WTC11 (cell line): ENCODE measurements around the gene FAM89B. TPM values are rescaled to one million over a fixed set of nuclear protein-coding genes. Genes with fewer than 3 reads are reported as not detected.

Experiments
- ATAC-seq: fragments of 200-7000 bp; cut with Tn5 transposase; 2 replicates; pipeline ENCODE4 v1.10.0; 2021; ENCODE audit warnings: mild to moderate bottlenecking, moderate library complexity
- CTCF ChIA-PET: fragments of 300-600 bp; sonication (Branson Sonifier 250); formaldehyde crosslinking; loops from one replicate; lab custom pipeline; 2021; ENCODE audit warnings: antibody characterized with exemption; lab: Charles Lee
- POLR2A ChIA-PET: fragments of 350-600 bp; sonication (Branson Sonifier 250); formaldehyde crosslinking; loops from one replicate; lab custom pipeline; 2021; ENCODE audit warnings: antibody characterized with exemption; lab: Charles Lee
- DNase-seq: peaks from one replicate; pipeline ENCODE4 v3.0.0; 2021; ENCODE audit warnings: low spot score
- H3K27ac Mint-ChIP-seq: 2 replicates; pipeline ENCODE4 v1.8.0; 2021; ENCODE audit warnings: mixed read lengths
- H3K27me3 Mint-ChIP-seq: 2 replicates; pipeline ENCODE4 v1.8.0; 2021; ENCODE audit warnings: low read depth, mild to moderate bottlenecking, moderate library complexity, mixed read lengths
- H3K36me3 Mint-ChIP-seq: 2 replicates; pipeline ENCODE4 v1.8.0; 2021; ENCODE audit warnings: mixed read lengths
- H3K4me1 Mint-ChIP-seq: 2 replicates; pipeline ENCODE4 v1.8.0; 2022; ENCODE audit warnings: mixed read lengths
- H3K4me3 Mint-ChIP-seq: 2 replicates; pipeline ENCODE4 v1.8.0; 2021; ENCODE audit warnings: mild to moderate bottlenecking, moderate library complexity, mixed read lengths
- H3K9me3 Mint-ChIP-seq: 2 replicates; pipeline ENCODE4 v1.8.0; 2021; ENCODE audit warnings: mixed read lengths
- ATF2 ChIP-seq: sonication (generic); formaldehyde crosslinking; IDR thresholded peaks from 2 replicates; pipeline ENCODE4 v1.8.1; 2022; ENCODE audit warnings: low read depth, missing genetic modification reagents, borderline replicate concordance
- CREB1 ChIP-seq: sonication (generic); formaldehyde crosslinking; IDR thresholded peaks from 2 replicates; pipeline ENCODE4 v1.8.0; 2023; ENCODE audit warnings: mild to moderate bottlenecking, missing genetic modification reagents
- ELF4 ChIP-seq: sonication (generic); formaldehyde crosslinking; IDR thresholded peaks from 2 replicates; pipeline ENCODE4 v1.8.1; 2022; ENCODE audit warnings: low read depth, mild to moderate bottlenecking, moderate library complexity, missing genetic modification reagents
- GABPB1 ChIP-seq: sonication (generic); formaldehyde crosslinking; IDR thresholded peaks from 2 replicates; pipeline ENCODE4 v1.8.1; 2023; ENCODE audit warnings: mild to moderate bottlenecking, missing genetic modification reagents
- GRHL2 ChIP-seq: fragments of 250-450 bp; sonication (Bioruptor Pico); IDR thresholded peaks from 2 replicates; pipeline ENCODE4 v1.8.0; 2022; ENCODE audit warnings: mild to moderate bottlenecking, moderate library complexity; ENCODE audit not compliant: insufficient replicate concordance, severe bottlenecking
- JAZF1 ChIP-seq: fragments of 250-450 bp; sonication (Bioruptor Pico); IDR thresholded peaks from 2 replicates; pipeline ENCODE4 v1.9.0; 2021; ENCODE audit warnings: moderate library complexity, mild to moderate bottlenecking, inconsistent platforms
- NFE2L1 ChIP-seq: sonication (generic); formaldehyde crosslinking; IDR thresholded peaks from 2 replicates; pipeline ENCODE4 v1.8.1; 2023; ENCODE audit warnings: missing genetic modification reagents
- NR3C1 ChIP-seq: sonication (generic); formaldehyde crosslinking; conservative IDR thresholded peaks from 2 replicates; pipeline ENCODE4 v1.8.1; 2023; ENCODE audit warnings: low read depth, mild to moderate bottlenecking, missing genetic modification reagents
- PRDM15 ChIP-seq: sonication (generic); formaldehyde crosslinking; IDR thresholded peaks from 2 replicates; pipeline ENCODE4 v1.8.0; 2022; ENCODE audit warnings: missing genetic modification reagents
- ZNF138 ChIP-seq: sonication (generic); formaldehyde crosslinking; conservative IDR thresholded peaks from 2 replicates; pipeline ENCODE4 v1.8.1; 2022; ENCODE audit warnings: mild to moderate bottlenecking, moderate library complexity, missing genetic modification reagents
- ZNF416 ChIP-seq: fragments of 250-450 bp; sonication (Bioruptor Pico); IDR thresholded peaks from 2 replicates; pipeline ENCODE4 v1.9.0; 2021; ENCODE audit warnings: mild to moderate bottlenecking, inconsistent platforms
- total RNA-seq: library from RNA; stranded (reverse); gene quantifications from 3 replicates; pipeline ENCODE4 v1.2.3, GENCODE V29; 2021
- TF ChIP-seq, protein P1 (sequence below): sonication (generic); formaldehyde crosslinking; IDR thresholded peaks from 2 replicates; pipeline ENCODE4 v1.8.1; 2023; ENCODE audit warnings: mild to moderate bottlenecking, missing genetic modification reagents, borderline replicate concordance
- TF ChIP-seq, protein P2 (sequence below): sonication (generic); formaldehyde crosslinking; IDR thresholded peaks from 2 replicates; pipeline ENCODE4 v1.8.0; 2022; ENCODE audit warnings: mild to moderate bottlenecking, missing genetic modification reagents
- TF ChIP-seq, protein P3 (sequence below): sonication (generic); formaldehyde crosslinking; conservative IDR thresholded peaks from 2 replicates; pipeline ENCODE4 v1.8.1; 2023; ENCODE audit warnings: mild to moderate bottlenecking, low read depth, missing genetic modification reagents, moderate library complexity
- TF ChIP-seq, protein P4 (sequence below): sonication (generic); formaldehyde crosslinking; IDR thresholded peaks from 2 replicates; pipeline ENCODE4 v1.8.1; 2022; ENCODE audit warnings: low read depth, mild to moderate bottlenecking, moderate library complexity, missing genetic modification reagents, borderline replicate concordance

The FAM89B gene
- total RNA-seq, 1 experiment from 2014 or later = 13.3 TPM

DNA sequence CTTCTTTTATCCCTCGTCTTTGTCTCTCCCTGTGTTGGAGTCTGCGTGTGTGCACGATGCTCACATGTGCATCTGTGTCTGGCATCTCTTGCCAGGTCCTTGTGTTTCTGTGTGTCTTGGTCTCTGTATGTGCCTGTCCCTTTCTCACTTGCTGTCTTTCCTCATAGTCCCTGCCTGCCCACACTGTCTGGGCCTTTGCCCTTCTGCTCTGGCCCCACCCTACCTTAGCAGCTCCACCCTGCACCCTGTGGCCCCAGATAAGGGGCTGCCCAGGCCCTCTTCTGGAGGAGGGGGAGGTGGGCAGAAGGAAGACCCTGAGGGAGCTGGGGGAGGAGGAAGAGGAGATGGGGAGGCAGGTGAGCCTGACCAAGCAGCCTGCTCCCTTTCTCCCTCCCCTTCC is 6.3 kb downstream of the FAM89B start:
- H3K4me1 Mint-ChIP-seq = peaks cover 18% of the 10 kb centered on the region
- H3K27me3 Mint-ChIP-seq = peaks cover 60% of the 10 kb centered on the region
- ATAC-seq (no peak), DNase-seq (no peak)
- H3K36me3 Mint-ChIP-seq = no peaks in the 10 kb centered on the region
- TF ChIP-seq NR3C1 (CRISPR knock-in tag) (no peak), ZNF416 (CRISPR knock-in tag) (no peak), GABPB1 (CRISPR knock-in tag) (no peak), NFE2L1 (no peak), GRHL2 (CRISPR knock-in tag) (no peak), CREB1 (CRISPR knock-in tag) (no peak), JAZF1 (no peak), ATF2 (CRISPR knock-in tag) (no peak), ELF4 (CRISPR knock-in tag) (no peak)
- TF ChIP-seq, protein P1, sequence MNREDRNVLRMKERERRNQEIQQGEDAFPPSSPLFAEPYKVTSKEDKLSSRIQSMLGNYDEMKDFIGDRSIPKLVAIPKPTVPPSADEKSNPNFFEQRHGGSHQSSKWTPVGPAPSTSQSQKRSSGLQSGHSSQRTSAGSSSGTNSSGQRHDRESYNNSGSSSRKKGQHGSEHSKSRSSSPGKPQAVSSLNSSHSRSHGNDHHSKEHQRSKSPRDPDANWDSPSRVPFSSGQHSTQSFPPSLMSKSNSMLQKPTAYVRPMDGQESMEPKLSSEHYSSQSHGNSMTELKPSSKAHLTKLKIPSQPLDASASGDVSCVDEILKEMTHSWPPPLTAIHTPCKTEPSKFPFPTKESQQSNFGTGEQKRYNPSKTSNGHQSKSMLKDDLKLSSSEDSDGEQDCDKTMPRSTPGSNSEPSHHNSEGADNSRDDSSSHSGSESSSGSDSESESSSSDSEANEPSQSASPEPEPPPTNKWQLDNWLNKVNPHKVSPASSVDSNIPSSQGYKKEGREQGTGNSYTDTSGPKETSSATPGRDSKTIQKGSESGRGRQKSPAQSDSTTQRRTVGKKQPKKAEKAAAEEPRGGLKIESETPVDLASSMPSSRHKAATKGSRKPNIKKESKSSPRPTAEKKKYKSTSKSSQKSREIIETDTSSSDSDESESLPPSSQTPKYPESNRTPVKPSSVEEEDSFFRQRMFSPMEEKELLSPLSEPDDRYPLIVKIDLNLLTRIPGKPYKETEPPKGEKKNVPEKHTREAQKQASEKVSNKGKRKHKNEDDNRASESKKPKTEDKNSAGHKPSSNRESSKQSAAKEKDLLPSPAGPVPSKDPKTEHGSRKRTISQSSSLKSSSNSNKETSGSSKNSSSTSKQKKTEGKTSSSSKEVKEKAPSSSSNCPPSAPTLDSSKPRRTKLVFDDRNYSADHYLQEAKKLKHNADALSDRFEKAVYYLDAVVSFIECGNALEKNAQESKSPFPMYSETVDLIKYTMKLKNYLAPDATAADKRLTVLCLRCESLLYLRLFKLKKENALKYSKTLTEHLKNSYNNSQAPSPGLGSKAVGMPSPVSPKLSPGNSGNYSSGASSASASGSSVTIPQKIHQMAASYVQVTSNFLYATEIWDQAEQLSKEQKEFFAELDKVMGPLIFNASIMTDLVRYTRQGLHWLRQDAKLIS (CRISPR knock-in tag) = no peak
- TF ChIP-seq, protein P2, sequence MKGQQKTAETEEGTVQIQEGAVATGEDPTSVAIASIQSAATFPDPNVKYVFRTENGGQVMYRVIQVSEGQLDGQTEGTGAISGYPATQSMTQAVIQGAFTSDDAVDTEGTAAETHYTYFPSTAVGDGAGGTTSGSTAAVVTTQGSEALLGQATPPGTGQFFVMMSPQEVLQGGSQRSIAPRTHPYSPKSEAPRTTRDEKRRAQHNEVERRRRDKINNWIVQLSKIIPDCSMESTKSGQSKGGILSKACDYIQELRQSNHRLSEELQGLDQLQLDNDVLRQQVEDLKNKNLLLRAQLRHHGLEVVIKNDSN = no peak
- TF ChIP-seq, protein P3, sequence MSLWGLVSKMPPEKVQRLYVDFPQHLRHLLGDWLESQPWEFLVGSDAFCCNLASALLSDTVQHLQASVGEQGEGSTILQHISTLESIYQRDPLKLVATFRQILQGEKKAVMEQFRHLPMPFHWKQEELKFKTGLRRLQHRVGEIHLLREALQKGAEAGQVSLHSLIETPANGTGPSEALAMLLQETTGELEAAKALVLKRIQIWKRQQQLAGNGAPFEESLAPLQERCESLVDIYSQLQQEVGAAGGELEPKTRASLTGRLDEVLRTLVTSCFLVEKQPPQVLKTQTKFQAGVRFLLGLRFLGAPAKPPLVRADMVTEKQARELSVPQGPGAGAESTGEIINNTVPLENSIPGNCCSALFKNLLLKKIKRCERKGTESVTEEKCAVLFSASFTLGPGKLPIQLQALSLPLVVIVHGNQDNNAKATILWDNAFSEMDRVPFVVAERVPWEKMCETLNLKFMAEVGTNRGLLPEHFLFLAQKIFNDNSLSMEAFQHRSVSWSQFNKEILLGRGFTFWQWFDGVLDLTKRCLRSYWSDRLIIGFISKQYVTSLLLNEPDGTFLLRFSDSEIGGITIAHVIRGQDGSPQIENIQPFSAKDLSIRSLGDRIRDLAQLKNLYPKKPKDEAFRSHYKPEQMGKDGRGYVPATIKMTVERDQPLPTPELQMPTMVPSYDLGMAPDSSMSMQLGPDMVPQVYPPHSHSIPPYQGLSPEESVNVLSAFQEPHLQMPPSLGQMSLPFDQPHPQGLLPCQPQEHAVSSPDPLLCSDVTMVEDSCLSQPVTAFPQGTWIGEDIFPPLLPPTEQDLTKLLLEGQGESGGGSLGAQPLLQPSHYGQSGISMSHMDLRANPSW (CRISPR knock-in tag) = no peak
- TF ChIP-seq, protein P4, sequence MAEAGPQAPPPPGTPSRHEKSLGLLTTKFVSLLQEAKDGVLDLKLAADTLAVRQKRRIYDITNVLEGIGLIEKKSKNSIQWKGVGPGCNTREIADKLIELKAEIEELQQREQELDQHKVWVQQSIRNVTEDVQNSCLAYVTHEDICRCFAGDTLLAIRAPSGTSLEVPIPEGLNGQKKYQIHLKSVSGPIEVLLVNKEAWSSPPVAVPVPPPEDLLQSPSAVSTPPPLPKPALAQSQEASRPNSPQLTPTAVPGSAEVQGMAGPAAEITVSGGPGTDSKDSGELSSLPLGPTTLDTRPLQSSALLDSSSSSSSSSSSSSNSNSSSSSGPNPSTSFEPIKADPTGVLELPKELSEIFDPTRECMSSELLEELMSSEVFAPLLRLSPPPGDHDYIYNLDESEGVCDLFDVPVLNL = no peak
- no peaks in the 10 kb centered on the region for H3K9me3 Mint-ChIP-seq
- H3K27ac Mint-ChIP-seq = no peak overlapping the region
- ChIA-PET POLR2A (no interaction called here), CTCF (interaction anchor here (4.0 kb wide), 1 partner anchor 14 kb away, joined by 55 read pairs; no protein-coding TSS in a partner anchor)
- no peak overlapping the region for H3K4me3 Mint-ChIP-seq

DNA sequence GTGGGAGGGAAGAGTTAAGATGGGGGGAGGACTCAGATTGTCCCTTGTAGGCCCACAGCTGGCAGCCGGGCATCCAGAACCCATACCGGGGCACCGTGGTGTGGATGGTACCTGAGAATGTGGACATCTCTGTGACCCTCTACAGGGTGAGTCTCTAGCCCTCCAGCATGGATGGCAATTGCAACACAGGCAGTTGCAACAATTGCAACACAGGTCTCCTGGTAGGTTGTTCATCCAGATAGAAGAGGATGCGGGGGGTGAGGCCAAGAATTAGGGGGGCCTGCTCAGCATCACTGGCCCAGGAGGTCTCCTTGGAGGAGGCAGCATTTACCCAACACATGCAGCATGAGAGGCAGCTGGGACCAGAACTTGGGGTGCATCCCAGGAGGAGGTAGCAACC is 7.0 kb downstream of the FAM89B start:
- ChIA-PET POLR2A (no interaction called here), CTCF (interaction anchor here (0.6 to 1.5 kb wide), 3 partner anchors 15 to 38 kb away, joined by 3 to 5 read pairs (median 4); no protein-coding TSS in a partner anchor)
- H3K9me3 Mint-ChIP-seq = no peaks in the 10 kb centered on the region
- ATAC-seq (no peak), DNase-seq (no peak)
- no peak overlapping the region for H3K27ac Mint-ChIP-seq
- peaks cover 17% of the 10 kb centered on the region for H3K4me1 Mint-ChIP-seq
- no peak for TF ChIP-seq ZNF138 (CRISPR knock-in tag)
- TF ChIP-seq GABPB1 (CRISPR knock-in tag) = no peak
- no peak for TF ChIP-seq PRDM15 (CRISPR knock-in tag)
- no peak overlapping the region for H3K4me3 Mint-ChIP-seq
- H3K36me3 Mint-ChIP-seq = no peaks in the 10 kb centered on the region
- peaks cover 66% of the 10 kb centered on the region for H3K27me3 Mint-ChIP-seq
